Activated T-cell treated with anti-CD3 and anti-CD28 coated beads for 48 hours (primary cell): Measurements from ENCODE around the gene NAGPA.
A peak's percentile ranks its signal among the peaks of the same experiment; 100 is the strongest.
"Not testable (repeated sequence)": the region's sequence is repeated elsewhere in the genome, so short reads cannot be mapped to it uniquely, and the experiment has no call there.

ENCODE experiments used
- DNase-seq: peaks from one replicate; pipeline ENCODE4 v3.0.0-alpha.2; 2020; ENCODE audit warnings: low read depth

NAGPA gene

GRCh38 chr16:5060073-5060641 lies 26.4 kb upstream of the NAGPA start:
- DNase-seq: no peak

- DNase-seq: no peak
These were observed 25.8 kb upstream of the NAGPA start for GRCh38 chr16:5059386-5060072.

GRCh38 chr16:5058476-5058875 lies 24.7 kb upstream of the NAGPA start:
- no peak for DNase-seq

GRCh38 chr16:5056352-5056751 lies 22.6 kb upstream of the NAGPA start:
- DNase-seq: peak; percentile 51

GRCh38 chr16:5054876-5055865 lies 21.4 kb upstream of the NAGPA start:
- DNase-seq: no peak

GRCh38 chr16:5046914-5047313 lies 13.2 kb upstream of the NAGPA start:
- DNase-seq: no peak

- DNase-seq: no peak
These were observed 11.9 kb upstream of the NAGPA start for GRCh38 chr16:5045499-5046115.

- not testable (repeated sequence) for DNase-seq
These were observed 10.8 kb upstream of the NAGPA start for GRCh38 chr16:5044581-5044980.

GRCh38 chr16:5044011-5044540 lies 10.3 kb upstream of the NAGPA start:
- DNase-seq: no peak

- DNase-seq: no peak
These were observed 8.9 kb upstream of the NAGPA start for GRCh38 chr16:5042574-5043171.

GRCh38 chr16:5041600-5042133 lies 7.9 kb upstream of the NAGPA start:
- DNase-seq: no peak

GRCh38 chr16:5040451-5040850 lies 6.7 kb upstream of the NAGPA start:
- no peak for DNase-seq

- no peak for DNase-seq
These were observed 2.8 kb upstream of the NAGPA start for GRCh38 chr16:5036228-5037156.

- no peak for DNase-seq
These were observed 2.1 kb upstream of the NAGPA start for GRCh38 chr16:5035909-5036227.

- no peak for DNase-seq
These were observed 410 bp upstream of the NAGPA start for GRCh38 chr16:5034167-5034523.

- no peak for DNase-seq
These were observed 977 bp downstream of the NAGPA start for GRCh38 chr16:5032748-5033167.

GRCh38 chr16:5031601-5032000 lies 2.1 kb downstream of the NAGPA start:
- DNase-seq: no peak

- no peak for DNase-seq
These were observed 3.4 kb downstream of the NAGPA start for GRCh38 chr16:5030251-5030870.

- DNase-seq: no peak
These were observed 4.7 kb downstream of the NAGPA start for GRCh38 chr16:5028950-5029475.
